Hepatocyte (in vitro differentiated cells): ENCODE results near the gene ALG14.

ENCODE experiments used
- EZH2 ChIP-seq: fragments of 200-600 bp; sonication (generic); IDR thresholded peaks from 2 replicates; pipeline ENCODE4 v1.6.1; 2016; ENCODE audit warnings: antibody characterized with exemption, mild to moderate bottlenecking, borderline replicate concordance
- TF ChIP-seq, protein P1 (sequence below): fragments of 200-600 bp; sonication (generic); IDR thresholded peaks from 2 replicates; pipeline ENCODE4 v1.5.1; 2016; ENCODE audit warnings: antibody characterized with exemption, mild to moderate bottlenecking; ENCODE audit not compliant: poor library complexity

GRCh38 chr1:95040032-95040525 lies 32.7 kb downstream of the ALG14 start:
- TF ChIP-seq, protein P1, sequence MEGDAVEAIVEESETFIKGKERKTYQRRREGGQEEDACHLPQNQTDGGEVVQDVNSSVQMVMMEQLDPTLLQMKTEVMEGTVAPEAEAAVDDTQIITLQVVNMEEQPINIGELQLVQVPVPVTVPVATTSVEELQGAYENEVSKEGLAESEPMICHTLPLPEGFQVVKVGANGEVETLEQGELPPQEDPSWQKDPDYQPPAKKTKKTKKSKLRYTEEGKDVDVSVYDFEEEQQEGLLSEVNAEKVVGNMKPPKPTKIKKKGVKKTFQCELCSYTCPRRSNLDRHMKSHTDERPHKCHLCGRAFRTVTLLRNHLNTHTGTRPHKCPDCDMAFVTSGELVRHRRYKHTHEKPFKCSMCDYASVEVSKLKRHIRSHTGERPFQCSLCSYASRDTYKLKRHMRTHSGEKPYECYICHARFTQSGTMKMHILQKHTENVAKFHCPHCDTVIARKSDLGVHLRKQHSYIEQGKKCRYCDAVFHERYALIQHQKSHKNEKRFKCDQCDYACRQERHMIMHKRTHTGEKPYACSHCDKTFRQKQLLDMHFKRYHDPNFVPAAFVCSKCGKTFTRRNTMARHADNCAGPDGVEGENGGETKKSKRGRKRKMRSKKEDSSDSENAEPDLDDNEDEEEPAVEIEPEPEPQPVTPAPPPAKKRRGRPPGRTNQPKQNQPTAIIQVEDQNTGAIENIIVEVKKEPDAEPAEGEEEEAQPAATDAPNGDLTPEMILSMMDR, result no peak
- no peak for TF ChIP-seq EZH2
